Central memory CD4-positive, alpha-beta T cell (primary cell): ENCODE data around the gene CPED1.
"Not testable (repeated sequence)": the region's sequence is repeated elsewhere in the genome, so short reads cannot be mapped to it uniquely, and the experiment has no call there.

ENCODE experiments used
- DNase-seq: peaks from one replicate; pipeline ENCODE4 v3.0.0; 2022

The CPED1 gene

GRCh38 chr7:121300685-121301420, 312.3 kb downstream of the CPED1 start:
- DNase-seq: no peak

GRCh38 chr7:121301446-121302213, 313.1 kb downstream of the CPED1 start:
- no peak for DNase-seq

- DNase-seq: no peak
Observed at GRCh38 chr7:121302214-121302745, 313.8 kb downstream of the CPED1 start.

- no peak for DNase-seq
Observed at GRCh38 chr7:121303422-121304101, 315.1 kb downstream of the CPED1 start.

GRCh38 chr7:121304102-121304658, 315.7 kb downstream of the CPED1 start:
- DNase-seq: no peak

GRCh38 chr7:121305109-121305508, 316.6 kb downstream of the CPED1 start:
- DNase-seq: no peak

- DNase-seq: no peak
Observed at GRCh38 chr7:121306565-121306964, 318.1 kb downstream of the CPED1 start.

- no peak for DNase-seq
Observed at GRCh38 chr7:121307021-121307574, 318.6 kb downstream of the CPED1 start.

- no peak for DNase-seq
Observed at GRCh38 chr7:121313220-121313792, 324.8 kb downstream of the CPED1 start.

- no peak for DNase-seq
Observed at GRCh38 chr7:121313793-121314676, 325.5 kb downstream of the CPED1 start.

GRCh38 chr7:121315170-121315569, 326.7 kb downstream of the CPED1 start:
- DNase-seq: not testable (repeated sequence)

- DNase-seq: no peak
Observed at GRCh38 chr7:121322460-121322859, 333.9 kb downstream of the CPED1 start.

- DNase-seq: no peak
Observed at GRCh38 chr7:121323515-121324302, 335.2 kb downstream of the CPED1 start.

GRCh38 chr7:121327671-121328070, 339.2 kb downstream of the CPED1 start:
- no peak for DNase-seq

GRCh38 chr7:121328508-121329190, 340.1 kb downstream of the CPED1 start, which contains the start of gene WNT16:
TSS of gene WNT16 (plus strand) at chr7:121329000. CDS start at chr7:121329293, 293 bp downstream.
- DNase-seq: no peak

GRCh38 chr7:121329191-121330052, 340.9 kb downstream of the CPED1 start:
- no peak for DNase-seq

- DNase-seq: no peak
Observed at GRCh38 chr7:121330053-121330833, 341.7 kb downstream of the CPED1 start.

- no peak for DNase-seq
Observed at GRCh38 chr7:121331048-121331447, 342.5 kb downstream of the CPED1 start.
